ENCODE results near the gene CLCA1.

The CLCA1 gene

GRCh38 chr1:86548839-86549238 lies 80.1 kb downstream of the CLCA1 start:
- no peaks in the 10 kb centered on the region for H3K36me3 ChIP-seq (ENCODE audit: control insufficient read depth, insufficient read depth, low read length)
- H3K4me3 ChIP-seq (ENCODE audit: extremely low read depth, insufficient read depth, low read length, poor library complexity, severe bottlenecking), result no peak overlapping the region
- no peak overlapping the region for H3K27ac ChIP-seq (ENCODE audit: low read depth, low read length, severe bottlenecking)
- H3K4me1 ChIP-seq (ENCODE audit: control insufficient read depth, insufficient read depth, low read length, poor library complexity, severe bottlenecking), result no peaks in the 10 kb centered on the region
- H3K9me3 ChIP-seq (ENCODE audit: control insufficient read depth, low read length), result no peaks in the 10 kb centered on the region

All from mesodermal cell (in vitro differentiated cells).